Heart left ventricle (tissue), 16 donors: ENCODE measurements around the gene MAGI2. TPM values are rescaled to one million over a fixed set of nuclear protein-coding genes. Genes with fewer than 3 reads are reported as not detected.
A peak's percentile ranks its signal among the peaks of the same experiment; 100 is the strongest.

ENCODE experiments used
- ATAC-seq, 4 donors: fragments of 200-7000 bp; cut with Tn5 transposase; one replicate each; pipeline ENCODE4 v1.9.1; 2020 to 2022; ENCODE audit warnings: moderate library complexity in 4 of 4, mild to moderate bottlenecking in 3 of 4, moderate number of reproducible peaks in 1 of 4
- DNase-seq, 5 donors: peaks; one replicate each; pipeline ENCODE4 v3.0.0-alpha.2; 2020
- H3K27ac ChIP-seq, 12 donors: fragments of 200-600 bp; sonication (generic) in 4 of 12; one replicate each; pipeline versions ENCODE4 v1.5.0 to v1.8.0; 2016 to 2022; ENCODE audit warnings: mild to moderate bottlenecking in 2 of 12
- H3K27me3 ChIP-seq, 9 donors: fragments of 200-600 bp; sonication (generic) in 2 of 9; one replicate each; pipeline versions ENCODE4 v1.5.1 to v1.8.0; 2016 to 2022; ENCODE audit warnings: mild to moderate bottlenecking in 3 of 9
- H3K36me3 ChIP-seq, 9 donors: fragments of 200-600 bp; sonication (generic) in 2 of 9; one replicate each; pipeline versions ENCODE4 v1.5.0 to v1.8.0; 2018 to 2022; ENCODE audit warnings: mild to moderate bottlenecking in 2 of 9
- H3K4me1 ChIP-seq, 12 donors: fragments of 200-600 bp; sonication (generic) in 4 of 12; one replicate each; pipeline versions ENCODE4 v1.5.0 to v1.8.0; 2016 to 2022; ENCODE audit warnings: mild to moderate bottlenecking in 3 of 12
- H3K4me3 ChIP-seq, 12 donors: fragments of 200-600 bp; sonication (generic) in 4 of 12; one replicate each; pipeline versions ENCODE4 v1.5.0 to v1.8.0; 2017 to 2022; ENCODE audit warnings: mild to moderate bottlenecking in 9 of 12, moderate library complexity in 4 of 12
- H3K9me3 ChIP-seq, 12 donors: fragments of 200-600 bp; sonication (generic) in 4 of 12; one replicate each; pipeline versions ENCODE4 v1.5.0 to v1.8.0; 2016 to 2022; ENCODE audit warnings: mild to moderate bottlenecking in 1 of 12
- POLR2A ChIP-seq, 2 donors: fragments of 450-650 bp; IDR thresholded peaks; one replicate each; pipeline ENCODE4 v1.6.1; 2017; ENCODE audit warnings: antibody characterized with exemption in 2 of 2, mild to moderate bottlenecking in 2 of 2, moderate library complexity in 2 of 2
- WGBS, 4 donors: extraction: QIAGEN DNeasy Blood & Tissue Kit in 2 of 4; methylation state at CpG; one replicate each; pipeline versions ENCODE4 v1.1.5 to v1.1.7; 2013 to 2018; 5-methylcytosine and 5-hydroxymethylcytosine counted together
- intact Hi-C, 10 donors: fragments of 100-400 bp; cut with DNase I; formaldehyde crosslinking; loops; one replicate each; pipeline versions ENCODE4 v1.11.1 to v1.14.2; 2022
- polyA plus RNA-seq, 2 donors: library from polyadenylated mRNA; stranded (reverse); fragments of 200-250 nt; gene quantifications; one replicate each; pipeline ENCODE4 v1.2.3, GENCODE V29; 2013
- total RNA-seq, 9 donors: library from RNA; depleted of rRNA in 2 of 9; stranded (reverse); fragments of >200 nt in 2 of 9; fragmentation: NEBNext Ultra II Directional in 3 of 9; extraction: Animal tissue kit (Norgen Biotek cat#: 25700) in 3 of 9; gene quantifications; one replicate each; pipeline versions ENCODE4 v1.1.0 to v1.2.4, GENCODE V29; 2016 to 2023
- TF ChIP-seq, protein P1 (sequence below), 12 donors: fragments of 200-600 bp; sonication (generic) in 4 of 12; IDR thresholded peaks; one replicate each; pipeline versions ENCODE4 v1.5.0 to v1.8.0; 2018 to 2022; ENCODE audit warnings: antibody characterized with exemption in 12 of 12, mild to moderate bottlenecking in 5 of 12
- donor health status: ischemic (EF 13 %, LVEDD 7.1; RV severe dilation, severe dysfunction).
- donor health status: healthy with polysubstance abuse.
- donor health status: DM: no; HTN: yes; CAD: no.
- donor health status: DM: no; HTN: no; CAD: no.
- donor health status: ischemic (EF 25% LVEDD 6.9; RV normal size, moderate dysfunction).
- donor health status: ischemic (EF 25% LVEDD 5.7; RV mildly dilated, moderate dysfunction).
- donor health status: healthy.
- donor health status: DM: yes; HTN: yes; CAD: no.
- donor health status: ischemic (EF 35%, LVEDD 5.7; RV mildly dilated, moderate dysfunction).
- donor health status: nonischemic (EF 11% LVEDD 7.7; RV severe dilation, severe dysfunction).
- donor health status: DM: yes; HTN: yes; CAD: no.
- donor health status: PGD.
- donor health status: ischemic (EF 29% LVEDD 5.4; RV normal size, mild dysfunction).
- donor health status: nonischemic (EF 23%, LVEDD 6.1; RV moderate dilation, normal function).

MAGI2 gene
- total and polyA plus RNA-seq, 11 donors = 1.1 to 6.8 (median 3.8) TPM

DNA sequence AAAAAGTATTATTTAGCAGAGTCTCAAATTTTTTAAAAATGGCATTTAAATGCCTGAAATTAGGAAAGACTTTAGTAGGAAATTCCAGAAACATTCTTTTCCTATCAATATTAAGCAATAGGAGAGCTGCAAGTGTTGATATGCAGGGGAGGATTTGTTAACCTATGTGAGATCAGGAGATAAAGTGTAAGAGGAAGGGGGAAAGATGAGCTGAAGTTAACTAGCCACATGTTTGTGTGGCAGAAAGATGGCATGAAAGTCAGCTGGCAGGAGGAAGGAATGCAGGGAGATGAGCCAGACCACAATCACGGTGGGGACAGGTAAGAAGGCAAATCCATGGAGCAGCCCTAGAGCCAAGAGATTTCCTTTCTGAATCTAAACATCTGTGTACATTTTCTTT is 303.6 kb downstream of the MAGI2 start:
- intact Hi-C loops = no loop called here
- Histone ChIP-seq H3K36me3 (no peaks in the 10 kb centered on the region), H3K27me3 (no peaks in the 10 kb centered on the region), H3K27ac (no peak overlapping the region), H3K4me1 (peaks cover 0 to 7% (median 0%) of the 10 kb centered on the region in 12 donors), H3K4me3 (no peak overlapping the region), H3K9me3 (no peaks in the 10 kb centered on the region)
- DNase-seq = no peak
- TF ChIP-seq, protein P1, sequence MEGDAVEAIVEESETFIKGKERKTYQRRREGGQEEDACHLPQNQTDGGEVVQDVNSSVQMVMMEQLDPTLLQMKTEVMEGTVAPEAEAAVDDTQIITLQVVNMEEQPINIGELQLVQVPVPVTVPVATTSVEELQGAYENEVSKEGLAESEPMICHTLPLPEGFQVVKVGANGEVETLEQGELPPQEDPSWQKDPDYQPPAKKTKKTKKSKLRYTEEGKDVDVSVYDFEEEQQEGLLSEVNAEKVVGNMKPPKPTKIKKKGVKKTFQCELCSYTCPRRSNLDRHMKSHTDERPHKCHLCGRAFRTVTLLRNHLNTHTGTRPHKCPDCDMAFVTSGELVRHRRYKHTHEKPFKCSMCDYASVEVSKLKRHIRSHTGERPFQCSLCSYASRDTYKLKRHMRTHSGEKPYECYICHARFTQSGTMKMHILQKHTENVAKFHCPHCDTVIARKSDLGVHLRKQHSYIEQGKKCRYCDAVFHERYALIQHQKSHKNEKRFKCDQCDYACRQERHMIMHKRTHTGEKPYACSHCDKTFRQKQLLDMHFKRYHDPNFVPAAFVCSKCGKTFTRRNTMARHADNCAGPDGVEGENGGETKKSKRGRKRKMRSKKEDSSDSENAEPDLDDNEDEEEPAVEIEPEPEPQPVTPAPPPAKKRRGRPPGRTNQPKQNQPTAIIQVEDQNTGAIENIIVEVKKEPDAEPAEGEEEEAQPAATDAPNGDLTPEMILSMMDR (IDR thresholded peaks at IDR 0.05) = no peak
- no peak for TF ChIP-seq POLR2A (IDR thresholded peaks at IDR 0.05)
- ATAC-seq = no peak
- whole genome bisulfite sequencing, 4 donors = 39 to 65% (median 49%) methylated on average over 1 of the region's 1 CpG

DNA sequence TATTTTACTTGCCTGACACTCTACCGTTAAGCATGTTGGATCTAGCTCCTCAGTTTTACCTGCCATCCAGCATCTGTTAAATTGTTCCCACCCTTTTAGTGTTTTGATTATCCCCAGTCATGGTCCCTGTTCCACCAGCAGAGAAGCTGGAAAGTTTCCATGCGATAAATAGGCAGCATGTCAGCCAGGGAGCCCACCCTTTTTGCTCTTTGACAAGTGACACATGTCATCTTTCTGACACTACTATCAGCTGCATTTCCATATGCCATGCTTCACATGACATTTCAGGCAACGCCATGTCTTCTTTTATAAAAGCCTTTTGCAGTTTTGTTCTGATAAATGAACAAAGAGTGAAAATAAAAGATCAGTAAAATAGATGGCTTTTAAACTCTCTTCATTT is 310.8 kb downstream of the MAGI2 start:
- H3K27ac ChIP-seq = no peak overlapping the region
- WGBS, 4 donors = 35 to 46% (median 41%) methylated on average over 3 of the region's 3 CpGs
- H3K4me1 ChIP-seq = peaks cover 0 to 10% (median 0%) of the 10 kb centered on the region in 12 donors
- TF ChIP-seq, protein P1 (IDR thresholded peaks at IDR 0.05) = no peak
- TF ChIP-seq POLR2A (IDR thresholded peaks at IDR 0.05) = no peak
- H3K27me3 ChIP-seq = no peaks in the 10 kb centered on the region
- ATAC-seq (no peak), DNase-seq (no peak)
- no peak overlapping the region for H3K4me3 ChIP-seq
- intact Hi-C loops = no loop called here
- no peaks in the 10 kb centered on the region for H3K9me3 ChIP-seq
- no peaks in the 10 kb centered on the region for H3K36me3 ChIP-seq

DNA sequence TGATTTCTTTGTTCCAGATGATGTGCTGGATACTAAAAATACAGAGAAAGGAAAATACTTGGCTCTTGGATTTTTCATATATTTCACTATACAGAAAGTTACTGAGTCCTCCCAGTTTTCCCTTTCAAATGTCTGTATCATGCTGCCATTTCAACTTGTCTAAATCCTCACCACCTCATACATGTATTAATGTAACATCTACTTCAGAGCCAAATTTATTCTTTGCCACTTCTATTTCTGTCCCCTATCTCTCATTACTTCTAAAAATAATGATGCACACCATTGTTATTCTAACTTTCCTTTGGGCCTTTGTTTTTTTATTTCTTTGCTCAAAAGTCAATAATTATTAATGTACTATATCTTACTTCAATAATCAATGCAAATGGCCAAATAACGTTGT is 312.2 kb downstream of the MAGI2 start:
- intact Hi-C loops = no loop called here
- WGBS, 4 donors = 48 to 86% (median 69%) methylated on average over 1 of the region's 1 CpG
- no peak for DNase-seq
- no peaks in the 10 kb centered on the region for H3K36me3 ChIP-seq
- H3K27me3 ChIP-seq = no peaks in the 10 kb centered on the region
- peaks cover 0 to 10% (median 0%) of the 10 kb centered on the region in 12 donors for H3K4me1 ChIP-seq
- peak; percentile 44 to 65 (median 54) for ATAC-seq
- no peak overlapping the region for H3K27ac ChIP-seq
- H3K9me3 ChIP-seq = no peaks in the 10 kb centered on the region
- no peak overlapping the region for H3K4me3 ChIP-seq
- TF ChIP-seq, protein P1 (IDR thresholded peaks at IDR 0.05) = no peak
- no peak for TF ChIP-seq POLR2A (IDR thresholded peaks at IDR 0.05)

DNA sequence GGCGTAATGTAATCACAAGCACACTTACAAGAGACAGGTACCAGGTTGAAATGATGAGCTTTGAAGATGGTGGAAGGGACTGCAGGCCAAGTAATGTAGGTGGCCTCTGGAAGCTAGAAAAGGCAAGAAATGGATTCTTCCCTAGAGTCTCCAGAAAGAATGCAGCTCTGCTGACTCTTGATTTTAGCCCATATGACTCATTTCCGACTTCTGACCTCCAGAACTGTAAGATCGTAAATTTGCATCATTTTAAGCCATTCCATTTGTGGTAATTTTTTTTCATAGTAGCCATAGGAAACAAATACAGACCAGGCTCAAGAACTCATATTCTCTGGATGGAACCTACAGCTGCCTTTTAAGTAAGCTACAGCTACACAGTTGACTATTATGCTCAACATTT is 315.5 kb downstream of the MAGI2 start:
- Histone ChIP-seq H3K9me3 (no peaks in the 10 kb centered on the region), H3K27me3 (no peaks in the 10 kb centered on the region), H3K4me1 (peaks cover 0 to 10% (median 0%) of the 10 kb centered on the region in 12 donors), H3K36me3 (no peaks in the 10 kb centered on the region), H3K4me3 (no peak overlapping the region), H3K27ac (no peak overlapping the region)
- intact Hi-C loops = no loop called here
- ATAC-seq (no peak), DNase-seq (no peak)
- no peak for TF ChIP-seq POLR2A (IDR thresholded peaks at IDR 0.05)
- TF ChIP-seq, protein P1 (IDR thresholded peaks at IDR 0.05) = no peak
- 80 to 90% (median 88%) methylated on average over 3 of the region's 3 CpGs for WGBS, 4 donors
